GM19372 (cell line): ENCODE measurements around the gene NPPB.

Source experiments
- ATAC-seq: cut with Tn5 transposase; IDR thresholded peaks from one replicate; pipeline ENCODE4 v1.9.1; 2021; ENCODE audit warnings: mild to moderate bottlenecking, low read depth, moderate library complexity; ENCODE audit not compliant: unreplicated experiment

NPPB gene

GRCh38 chr1:11836955-11837766 lies 21.6 kb downstream of the NPPB start:
- ATAC-seq, result no peak

GRCh38 chr1:11835441-11836225 lies 23.1 kb downstream of the NPPB start:
- no peak for ATAC-seq

- ATAC-seq, result no peak
Observed at GRCh38 chr1:11833900-11834299, 24.8 kb downstream of the NPPB start.

- no peak for ATAC-seq
Observed at GRCh38 chr1:11833497-11833896, 25.2 kb downstream of the NPPB start.

- no peak for ATAC-seq
Observed at GRCh38 chr1:11831945-11832725, 26.6 kb downstream of the NPPB start.

GRCh38 chr1:11828511-11828910 lies 30.2 kb downstream of the NPPB start:
- no peak for ATAC-seq

GRCh38 chr1:11826946-11827345 lies 31.8 kb downstream of the NPPB start:
- no peak for ATAC-seq

- ATAC-seq, result no peak
Observed at GRCh38 chr1:11825131-11825530, 33.6 kb downstream of the NPPB start.

- ATAC-seq, result no peak
Observed at GRCh38 chr1:11823366-11824137, 35.2 kb downstream of the NPPB start.

GRCh38 chr1:11822091-11822490 lies 36.7 kb downstream of the NPPB start:
- ATAC-seq, result no peak

- no peak for ATAC-seq
Observed at GRCh38 chr1:11817192-11817591, 41.6 kb downstream of the NPPB start.

GRCh38 chr1:11813021-11813420 lies 45.7 kb downstream of the NPPB start:
- ATAC-seq, result no peak
